IMR-90 (cell line): Measurements from ENCODE around the gene LY6G5C. TPM values are rescaled to one million over a fixed set of nuclear protein-coding genes. Genes with fewer than 3 reads are reported as not detected.

Experiments used
- ATAC-seq: fragments of 200-7000 bp; cut with Tn5 transposase; 2 replicates; pipeline ENCODE4 v1.9.1; 2020; ENCODE audit warnings: low read depth, mild to moderate bottlenecking, moderate library complexity
- BruUV-seq: library from RNA; stranded (reverse); fragments of 400-500 nt; replicated peaks from 2 replicates; lab custom pipeline; 2021; lab: Mats Ljungman, UMichigan
- CTCF ChIA-PET: fragments of 300-600 bp; formaldehyde crosslinking; extraction: SDS; loops from one replicate; lab custom pipeline; 2021; ENCODE audit warnings: antibody characterized with exemption; lab: Yijun Ruan, JAX
- POLR2A ChIA-PET: fragments of 300-600 bp; sonication (Branson Sonifier 250); formaldehyde crosslinking; loops from one replicate; lab custom pipeline; 2022; ENCODE audit warnings: antibody characterized with exemption; ENCODE audit not compliant: unreplicated experiment; lab: Charles Lee
- DNase-seq: peaks from one replicate; pipeline ENCODE4 v3.0.0; 2013
- H2AFZ ChIP-seq: replicated peaks from 2 replicates; pipeline ENCODE3; 2013; ENCODE audit warnings: low read length, mild to moderate bottlenecking; ENCODE audit not compliant: poor library complexity
- H2AK5ac ChIP-seq: 2 replicates; pipeline ENCODE4 v1.6.1; 2013; ENCODE audit warnings: low read depth, low read length, inconsistent platforms
- H2AK9ac ChIP-seq: replicated peaks from 2 replicates; pipeline ENCODE3; 2013; ENCODE audit warnings: mild to moderate bottlenecking, low read depth, low read length, moderate library complexity; ENCODE audit not compliant: poor library complexity
- H2BK120ac ChIP-seq: 2 replicates; pipeline ENCODE4 v1.6.1; 2013; ENCODE audit warnings: low read depth, low read length, inconsistent platforms
- H2BK15ac ChIP-seq: 3 replicates; pipeline ENCODE4 v1.6.1; 2013; ENCODE audit warnings: low read depth, low read length, inconsistent platforms
- H2BK20ac ChIP-seq: 2 replicates; pipeline ENCODE4 v1.6.1; 2013; ENCODE audit warnings: low read depth, mild to moderate bottlenecking, inconsistent platforms, low read length, moderate library complexity
- H2BK5ac ChIP-seq: 2 replicates; pipeline ENCODE4 v1.6.1; 2013; ENCODE audit warnings: mild to moderate bottlenecking, low read depth, low read length, inconsistent platforms; ENCODE audit not compliant: poor library complexity, severe bottlenecking
- H3K14ac ChIP-seq: replicated peaks from 2 replicates; pipeline ENCODE4 v1.6.1; 2013; ENCODE audit warnings: low read depth, low read length, inconsistent platforms
- H3K18ac ChIP-seq: 2 replicates; pipeline ENCODE4 v1.6.1; 2013; ENCODE audit warnings: low read depth, low read length, control low read depth
- H3K23ac ChIP-seq: 2 replicates; pipeline ENCODE4 v1.6.1; 2013; ENCODE audit warnings: low read depth, low read length, inconsistent platforms
- H3K27ac ChIP-seq: 2 replicates; pipeline ENCODE4 v1.5.1; 2013; ENCODE audit warnings: mild to moderate bottlenecking, control low read depth, low read length; ENCODE audit not compliant: insufficient read depth
- H3K27me3 ChIP-seq: 2 replicates; pipeline ENCODE4 v1.6.1; 2013; ENCODE audit warnings: low read length; ENCODE audit not compliant: control insufficient read depth, insufficient read depth
- H3K36me3 ChIP-seq: 2 replicates; pipeline ENCODE4 v1.6.1; 2013; ENCODE audit warnings: low read length, mixed read lengths; ENCODE audit not compliant: control insufficient read depth, insufficient read depth
- H3K4ac ChIP-seq: 2 replicates; pipeline ENCODE4 v1.6.1; 2013; ENCODE audit warnings: low read depth, low read length, inconsistent platforms
- H3K4me1 ChIP-seq: 2 replicates; pipeline ENCODE4 v1.6.1; 2013; ENCODE audit warnings: low read length, mixed read lengths; ENCODE audit not compliant: control insufficient read depth, insufficient read depth
- H3K4me2 ChIP-seq: 2 replicates; pipeline ENCODE4 v1.6.1; 2013; ENCODE audit warnings: low read depth, mild to moderate bottlenecking, control low read depth, low read length, moderate library complexity
- H3K4me3 ChIP-seq: 2 replicates; pipeline ENCODE4 v1.5.1; 2013; ENCODE audit warnings: low read depth, mild to moderate bottlenecking, control low read depth, low read length, moderate library complexity; ENCODE audit not compliant: insufficient read depth
- H3K56ac ChIP-seq: 2 replicates; pipeline ENCODE4 v1.6.1; 2013; ENCODE audit warnings: low read length, inconsistent platforms; ENCODE audit not compliant: insufficient read depth; ENCODE audit errors: extremely low read depth
- H3K79me1 ChIP-seq, 2 experiments: 2 replicates each; pipeline ENCODE4 v1.6.1; 2013; ENCODE audit warnings: low read length in 2 of 2, inconsistent platforms in 1 of 2, low read depth in 1 of 2
- H3K9ac ChIP-seq: 2 replicates; pipeline ENCODE4 v1.6.1; 2013; ENCODE audit warnings: low read depth, low read length, control low read depth
- H3K9me1 ChIP-seq: 2 replicates; pipeline ENCODE4 v1.6.1; 2013; ENCODE audit warnings: low read length, inconsistent platforms; ENCODE audit not compliant: insufficient read depth
- H3K9me3 ChIP-seq: 2 replicates; pipeline ENCODE4 v1.6.1; 2013; ENCODE audit warnings: low read length; ENCODE audit not compliant: control insufficient read depth, insufficient read depth
- H4K20me1 ChIP-seq: 2 replicates; pipeline ENCODE4 v1.6.1; 2013; ENCODE audit warnings: low read length, inconsistent platforms; ENCODE audit not compliant: insufficient read depth
- H4K5ac ChIP-seq: 2 replicates; pipeline ENCODE4 v1.6.1; 2013; ENCODE audit warnings: mild to moderate bottlenecking, low read depth, low read length, control low read depth
- H4K8ac ChIP-seq, 2 experiments: 2 replicates each; pipeline ENCODE4 v1.6.1; 2013; ENCODE audit warnings: low read depth in 2 of 2, low read length in 2 of 2, control low read depth in 1 of 2, inconsistent platforms in 1 of 2
- H4K91ac ChIP-seq: 2 replicates; pipeline ENCODE4 v1.6.1; 2013; ENCODE audit warnings: low read depth, low read length, inconsistent platforms; ENCODE audit not compliant: insufficient read depth
- CEBPB ChIP-seq: IDR thresholded peaks from 2 replicates; pipeline ENCODE4 v1.6.1; 2012; ENCODE audit warnings: low read depth, low read length, improper control_type of control experiment
- FOS ChIP-seq: fragments of 150-350 bp; IDR thresholded peaks from 2 replicates; pipeline ENCODE4 v1.6.1; 2016; ENCODE audit warnings: low read depth, low read length
- MAFK ChIP-seq: IDR thresholded peaks from 2 replicates; pipeline ENCODE4 v1.6.1; 2012; ENCODE audit warnings: low read depth, low read length, improper control_type of control experiment
- MAZ ChIP-seq: IDR thresholded peaks from 2 replicates; pipeline ENCODE4 v1.6.1; 2012; ENCODE audit warnings: low read depth, mild to moderate bottlenecking, low read length, improper control_type of control experiment, moderate library complexity, borderline replicate concordance
- MXI1 ChIP-seq: IDR thresholded peaks from 2 replicates; pipeline ENCODE4 v1.6.1; 2012; ENCODE audit warnings: low read depth, mild to moderate bottlenecking, low read length, moderate library complexity, borderline replicate concordance
- NFE2L2 ChIP-seq: fragments of 150-350 bp; IDR thresholded peaks from 2 replicates; pipeline ENCODE4 v1.6.1; 2016; ENCODE audit warnings: low read depth, mild to moderate bottlenecking, low read length
- RCOR1 ChIP-seq: IDR thresholded peaks from 2 replicates; pipeline ENCODE4 v1.6.1; 2012; ENCODE audit warnings: mild to moderate bottlenecking, low read length, improper control_type of control experiment; ENCODE audit not compliant: insufficient replicate concordance
- RFX5 ChIP-seq: IDR thresholded peaks from 2 replicates; pipeline ENCODE4 v1.8.0; 2012; ENCODE audit warnings: low read depth, mild to moderate bottlenecking, low read length, moderate library complexity
- SMC3 ChIP-seq: fragments of 150-350 bp; IDR thresholded peaks from 2 replicates; pipeline ENCODE4 v1.6.1; 2016; ENCODE audit warnings: low read depth, mild to moderate bottlenecking, antibody characterized with exemption, low read length, moderate library complexity
- WGBS, 2 experiments: methylation state at CpG; one replicate each; pipeline versions ENCODE4 v1.1.5 to v1.1.7; 2013; ENCODE audit warnings: missing lambda C conversion rate in 2 of 2; ENCODE audit not compliant: insufficient read length in 1 of 2; ENCODE audit errors: extremely low coverage in 2 of 2; 5-methylcytosine and 5-hydroxymethylcytosine counted together
- dilution Hi-C: fragments of 300-500 bp; cut with HindIII; formaldehyde crosslinking; loops from one replicate; pipeline ENCODE4 v1.14.3; 2018; ENCODE audit warnings: low sequenced_read_pairs; ENCODE audit not compliant: unreplicated experiment
- in situ Hi-C: fragments of 300-500 bp; cut with MboI; formaldehyde crosslinking; loops from 3 replicates; pipeline ENCODE4 v1.14.3; 2019; ENCODE audit warnings: low sequenced_read_pairs, inconsistent platforms, mixed read lengths
- intact Hi-C: fragments of 100-400 bp; cut with micrococcal nuclease; formaldehyde crosslinking; loops from 2 replicates; pipeline ENCODE4 v1.10.0; 2022
- polyA plus RNA-seq, 3 experiments: library from polyadenylated mRNA; depleted of rRNA; stranded (reverse); fragments of >200 nt; gene quantifications; 2 replicates each; pipeline ENCODE4 v1.2.3, GENCODE V29; 2012; ENCODE audit warnings: low replicate concordance in 1 of 3
- total RNA-seq: library from RNA; depleted of rRNA; stranded (reverse); fragments of >200 nt; gene quantifications from 2 replicates; pipeline ENCODE4 v1.2.3, GENCODE V29; 2012
- TF ChIP-seq, protein P1 (sequence below): conservative IDR thresholded peaks from 2 replicates; pipeline ENCODE4 v1.5.1; 2012; ENCODE audit warnings: mild to moderate bottlenecking, low read depth, low read length, improper control_type of control experiment
- TF ChIP-seq, protein P2 (sequence below): fragments of 150-350 bp; IDR thresholded peaks from 2 replicates; pipeline ENCODE4 v1.6.1; 2016; ENCODE audit warnings: low read depth, mild to moderate bottlenecking, low read length, moderate library complexity, borderline replicate concordance

The LY6G5C gene
- total and polyA plus RNA-seq, 2 of the 4 experiments (the other 2 are of a cell fraction): 0.18 to 2.0 TPM

DNA sequence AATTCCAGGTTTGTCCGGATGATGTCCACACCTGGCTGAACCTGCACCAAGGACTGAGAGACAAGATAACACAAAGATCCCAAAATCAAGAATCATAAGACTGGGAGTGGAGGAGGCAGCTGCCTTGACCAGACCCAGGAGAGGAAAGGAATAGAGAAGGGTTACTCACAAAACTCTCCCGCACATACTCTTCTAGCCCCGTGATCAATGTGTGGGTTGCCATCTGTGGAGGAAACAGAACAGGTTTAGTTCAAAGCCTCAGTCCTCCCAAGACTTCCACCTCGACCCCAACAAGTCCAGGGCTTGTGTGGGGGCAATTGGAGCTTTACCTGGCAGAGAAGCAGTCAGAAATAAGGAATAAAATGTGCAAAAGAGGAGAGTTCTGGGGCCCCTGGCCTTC is 39.5 kb downstream of the LY6G5C start:
- Histone ChIP-seq H2BK20ac (no peak overlapping the region), H4K8ac (no peak overlapping the region), H2BK120ac (no peak overlapping the region), H3K4me3 (no peak overlapping the region), H3K14ac (no peak overlapping the region), H4K5ac (no peak overlapping the region), H3K23ac (no peak overlapping the region), H3K56ac (no peak overlapping the region), H2AK9ac (no peak overlapping the region), H2BK15ac (no peak overlapping the region), H3K36me3 (peaks cover 81% of the 10 kb centered on the region), H2AFZ (no peak overlapping the region), H3K4me2 (no peak overlapping the region), H3K4ac (no peak overlapping the region), H3K9me1 (0 out of 2 replicates have a peak, but pooled peaks cover 3% of the 10 kb centered on the region), H4K91ac (no peak overlapping the region), H3K27ac (no peak overlapping the region), H3K27me3 (no peaks in the 10 kb centered on the region), H3K18ac (no peak overlapping the region), H2BK5ac (no peak overlapping the region), H3K9me3 (no peaks in the 10 kb centered on the region), H3K4me1 (no peaks in the 10 kb centered on the region; the same call in 1 of the 2 replicates), H3K9ac (no peak overlapping the region), H3K79me1 (peaks cover 10 to 11% of the 10 kb centered on the region in 2 experiments; a peak in 3 of 4 replicates), H2AK5ac (no peak overlapping the region), H4K20me1 (peaks cover 10% of the 10 kb centered on the region)
- intact Hi-C loops (no loop called here), dilution Hi-C loops (no loop called here), in situ Hi-C loops (no loop called here)
- ATAC-seq: no peak
- no peak for DNase-seq
- TF ChIP-seq MAZ (no peak), RFX5 (no peak), RCOR1 (no peak), MAFK (no peak), MXI1 (no peak), SMC3 (no peak), CEBPB (no peak), NFE2L2 (no peak), FOS (no peak)
- TF ChIP-seq, protein P1, sequence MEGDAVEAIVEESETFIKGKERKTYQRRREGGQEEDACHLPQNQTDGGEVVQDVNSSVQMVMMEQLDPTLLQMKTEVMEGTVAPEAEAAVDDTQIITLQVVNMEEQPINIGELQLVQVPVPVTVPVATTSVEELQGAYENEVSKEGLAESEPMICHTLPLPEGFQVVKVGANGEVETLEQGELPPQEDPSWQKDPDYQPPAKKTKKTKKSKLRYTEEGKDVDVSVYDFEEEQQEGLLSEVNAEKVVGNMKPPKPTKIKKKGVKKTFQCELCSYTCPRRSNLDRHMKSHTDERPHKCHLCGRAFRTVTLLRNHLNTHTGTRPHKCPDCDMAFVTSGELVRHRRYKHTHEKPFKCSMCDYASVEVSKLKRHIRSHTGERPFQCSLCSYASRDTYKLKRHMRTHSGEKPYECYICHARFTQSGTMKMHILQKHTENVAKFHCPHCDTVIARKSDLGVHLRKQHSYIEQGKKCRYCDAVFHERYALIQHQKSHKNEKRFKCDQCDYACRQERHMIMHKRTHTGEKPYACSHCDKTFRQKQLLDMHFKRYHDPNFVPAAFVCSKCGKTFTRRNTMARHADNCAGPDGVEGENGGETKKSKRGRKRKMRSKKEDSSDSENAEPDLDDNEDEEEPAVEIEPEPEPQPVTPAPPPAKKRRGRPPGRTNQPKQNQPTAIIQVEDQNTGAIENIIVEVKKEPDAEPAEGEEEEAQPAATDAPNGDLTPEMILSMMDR: no peak
- TF ChIP-seq, protein P2, sequence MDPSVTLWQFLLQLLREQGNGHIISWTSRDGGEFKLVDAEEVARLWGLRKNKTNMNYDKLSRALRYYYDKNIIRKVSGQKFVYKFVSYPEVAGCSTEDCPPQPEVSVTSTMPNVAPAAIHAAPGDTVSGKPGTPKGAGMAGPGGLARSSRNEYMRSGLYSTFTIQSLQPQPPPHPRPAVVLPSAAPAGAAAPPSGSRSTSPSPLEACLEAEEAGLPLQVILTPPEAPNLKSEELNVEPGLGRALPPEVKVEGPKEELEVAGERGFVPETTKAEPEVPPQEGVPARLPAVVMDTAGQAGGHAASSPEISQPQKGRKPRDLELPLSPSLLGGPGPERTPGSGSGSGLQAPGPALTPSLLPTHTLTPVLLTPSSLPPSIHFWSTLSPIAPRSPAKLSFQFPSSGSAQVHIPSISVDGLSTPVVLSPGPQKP: no peak
- whole genome bisulfite sequencing, 2 experiments: no CpG with 5 or more reads among the region's 4 CpGs
- ChIA-PET CTCF (no interaction called here), POLR2A (no interaction called here)
- no TSS peak for BruUV-seq
